ENCODE data around the gene NPIPA5.
"Not testable (repeated sequence)": the region's sequence is repeated elsewhere in the genome, so short reads cannot be mapped to it uniquely, and the experiment has no call there.

NPIPA5 gene

GRCh38 chr16:15393025-15393424, 14.9 kb upstream of the NPIPA5 start:
- not testable (repeated sequence) for DNase-seq (ENCODE audit: low read depth in 2 of 3, low spot score in 1 of 3)

- DNase-seq (ENCODE audit: low read depth in 2 of 3, low spot score in 1 of 3) = not testable (repeated sequence)
Measured at GRCh38 chr16:15389916-15390315, 11.8 kb upstream of the NPIPA5 start.

- not testable (repeated sequence) for DNase-seq (ENCODE audit: low read depth in 2 of 3, low spot score in 1 of 3)
Measured at GRCh38 chr16:15388060-15388459, 10.0 kb upstream of the NPIPA5 start.

- not testable (repeated sequence) for DNase-seq (ENCODE audit: low read depth in 2 of 3, low spot score in 1 of 3)
Measured at GRCh38 chr16:15382810-15383209, 4.7 kb upstream of the NPIPA5 start.

GRCh38 chr16:15357495-15357894, 20.6 kb downstream of the NPIPA5 start:
- DNase-seq (ENCODE audit: low read depth in 2 of 3, low spot score in 1 of 3) = not testable (repeated sequence)

- DNase-seq (ENCODE audit: low read depth in 2 of 3, low spot score in 1 of 3) = not testable (repeated sequence)
Measured at GRCh38 chr16:15354846-15355245, 23.2 kb downstream of the NPIPA5 start.

- not testable (repeated sequence) for DNase-seq (ENCODE audit: low read depth in 2 of 3, low spot score in 1 of 3)
Measured at GRCh38 chr16:15352852-15353251, 25.2 kb downstream of the NPIPA5 start.

GRCh38 chr16:15351745-15352144, 26.3 kb downstream of the NPIPA5 start:
- not testable (repeated sequence) for DNase-seq (ENCODE audit: low read depth in 2 of 3, low spot score in 1 of 3)

GRCh38 chr16:15351251-15351650, 26.8 kb downstream of the NPIPA5 start:
- DNase-seq (ENCODE audit: low read depth in 2 of 3, low spot score in 1 of 3) = not testable (repeated sequence)

- DNase-seq (ENCODE audit: low read depth in 2 of 3, low spot score in 1 of 3) = not testable (repeated sequence)
Measured at GRCh38 chr16:15348721-15349120, 29.4 kb downstream of the NPIPA5 start.

GRCh38 chr16:15342337-15342736, 35.8 kb downstream of the NPIPA5 start:
- not testable (repeated sequence) for DNase-seq (ENCODE audit: low read depth in 2 of 3, low spot score in 1 of 3)

GRCh38 chr16:15338986-15339385, 39.1 kb downstream of the NPIPA5 start:
- not testable (repeated sequence) for DNase-seq (ENCODE audit: low read depth in 2 of 3, low spot score in 1 of 3)

- DNase-seq (ENCODE audit: low read depth in 2 of 3, low spot score in 1 of 3) = not testable (repeated sequence)
Measured at GRCh38 chr16:15337974-15338605, 40.0 kb downstream of the NPIPA5 start.

- DNase-seq (ENCODE audit: low read depth in 2 of 3, low spot score in 1 of 3) = not testable (repeated sequence)
Measured at GRCh38 chr16:15335609-15336008, 42.5 kb downstream of the NPIPA5 start.

- DNase-seq (ENCODE audit: low read depth in 2 of 3, low spot score in 1 of 3) = not testable (repeated sequence)
Measured at GRCh38 chr16:15333969-15334368, 44.1 kb downstream of the NPIPA5 start.

- not testable (repeated sequence) for DNase-seq (ENCODE audit: low read depth in 2 of 3, low spot score in 1 of 3)
Measured at GRCh38 chr16:15330978-15331377, 47.1 kb downstream of the NPIPA5 start.

- not testable (repeated sequence) for DNase-seq (ENCODE audit: low read depth in 2 of 3, low spot score in 1 of 3)
Measured at GRCh38 chr16:15324954-15325353, 53.1 kb downstream of the NPIPA5 start.

- DNase-seq (ENCODE audit: low read depth in 2 of 3, low spot score in 1 of 3) = not testable (repeated sequence)
Measured at GRCh38 chr16:15323373-15323772, 54.7 kb downstream of the NPIPA5 start.

GRCh38 chr16:15321221-15321620, 56.9 kb downstream of the NPIPA5 start:
- not testable (repeated sequence) for DNase-seq (ENCODE audit: low read depth in 2 of 3, low spot score in 1 of 3)

- DNase-seq (ENCODE audit: low read depth in 2 of 3, low spot score in 1 of 3) = not testable (repeated sequence)
Measured at GRCh38 chr16:15314562-15314961, 63.5 kb downstream of the NPIPA5 start.

Data from stimulated activated CD4-positive, alpha-beta T cell treated with anti-CD3 and anti-CD28 coated beads, Interleukin-12 subunit alpha, Interleukin-12 subunit beta, amount 100 ng/mL, for 48 hours (primary cell).